Germinal center (tissue), 1 donor: ENCODE results near the gene MMS19.
"Not testable (repeated sequence)": the region's sequence is repeated elsewhere in the genome, so short reads cannot be mapped to it uniquely, and the experiment has no call there.

Experiments used
- DNase-seq: peaks from one replicate; pipeline ENCODE4 v3.0.0; 2012; ENCODE audit warnings: mixed read lengths, low spot score

MMS19 gene

GRCh38 chr10:97425964-97426775, 72.1 kb downstream of the MMS19 start, which contains the start of gene PGAM1:
PGAM1 (plus strand) TSS chr10:97426191; CDS start chr10:97426308, 117 bp downstream.
- peak; percentile 100 for DNase-seq

- not testable (repeated sequence) for DNase-seq
Measured at GRCh38 chr10:97423757-97424098, 74.5 kb downstream of the MMS19 start.

- no peak for DNase-seq
Measured at GRCh38 chr10:97416565-97416964, 81.7 kb downstream of the MMS19 start.

GRCh38 chr10:97412891-97413304, 85.3 kb downstream of the MMS19 start:
- no peak for DNase-seq

- no peak for DNase-seq
Measured at GRCh38 chr10:97411406-97411805, 86.8 kb downstream of the MMS19 start.

- DNase-seq: no peak
Measured at GRCh38 chr10:97408496-97408992, 89.7 kb downstream of the MMS19 start.
